HG02981 (cell line): ENCODE measurements around the gene LINC01488.

ENCODE experiments used
- ATAC-seq: cut with Tn5 transposase; IDR thresholded peaks from one replicate; pipeline ENCODE4 v1.9.1; 2021; ENCODE audit warnings: mild to moderate bottlenecking, moderate library complexity; ENCODE audit not compliant: unreplicated experiment

The LINC01488 gene

GRCh38 chr11:69481393-69481844 lies at the start of gene LINC01488:
Gene LINC01488 (plus strand): TSS chr11:69481663.
- no peak for ATAC-seq

- ATAC-seq: no peak
Observed at GRCh38 chr11:69431893-69432738, 49.3 kb upstream of the LINC01488 start.

GRCh38 chr11:69433741-69434140 lies 47.7 kb upstream of the LINC01488 start:
- no peak for ATAC-seq

- ATAC-seq: no peak
Observed at GRCh38 chr11:69434471-69434931, 47.0 kb upstream of the LINC01488 start.

- ATAC-seq: no peak
Observed at GRCh38 chr11:69435161-69435986, 46.1 kb upstream of the LINC01488 start.

- ATAC-seq: no peak
Observed at GRCh38 chr11:69436041-69436982, 45.2 kb upstream of the LINC01488 start.

- ATAC-seq: no peak
Observed at GRCh38 chr11:69437001-69437875, 44.2 kb upstream of the LINC01488 start.

GRCh38 chr11:69437876-69438205 lies 43.6 kb upstream of the LINC01488 start:
- no peak for ATAC-seq

GRCh38 chr11:69438286-69438920 lies 43.1 kb upstream of the LINC01488 start:
- ATAC-seq: no peak

GRCh38 chr11:69439127-69439526 lies 42.3 kb upstream of the LINC01488 start:
- no peak for ATAC-seq

- ATAC-seq: no peak
Observed at GRCh38 chr11:69439651-69440464, 41.6 kb upstream of the LINC01488 start.

- ATAC-seq: no peak
Observed at GRCh38 chr11:69440876-69441275, 40.6 kb upstream of the LINC01488 start.

GRCh38 chr11:69442012-69442806 lies 39.3 kb upstream of the LINC01488 start:
- no peak for ATAC-seq

- ATAC-seq: no peak
Observed at GRCh38 chr11:69442807-69443137, 38.7 kb upstream of the LINC01488 start.

- ATAC-seq: peak; percentile 83
Observed at GRCh38 chr11:69443138-69443967, 38.1 kb upstream of the LINC01488 start.

GRCh38 chr11:69443968-69444364 lies 37.5 kb upstream of the LINC01488 start:
- ATAC-seq: no peak
